Activated CD4-positive, alpha-beta memory T cell treated with anti-CD3 and anti-CD28 coated beads, Interleukin-2, amount 10 ng/mL, durations not matched to agents 7 days and 5 days (primary cell): ENCODE data around the gene GAS2L3. TPM values are rescaled to one million over a fixed set of nuclear protein-coding genes. Genes with fewer than 3 reads are reported as not detected.

ENCODE experiments used
- total RNA-seq, 2 experiments: library from RNA; stranded (reverse); gene quantifications; one replicate each; pipeline ENCODE4 v1.2.3, GENCODE V29; 2021

GAS2L3 gene
- total RNA-seq, 2 experiments from 2014 or later, result 4.0 to 4.2 TPM

Other genes starting within 250 kb of the GAS2L3 start
- not detected for gene SLC17A8, start 216.6 kb upstream of the GAS2L3 start, total RNA-seq
- gene NR1H4, start 99.8 kb upstream of the GAS2L3 start, total RNA-seq, result not detected
- not detected for gene ANO4, start 221.1 kb downstream of the GAS2L3 start, total RNA-seq